Measurements from ENCODE around the gene WDR37. TPM values are rescaled to one million over a fixed set of nuclear protein-coding genes. Genes with fewer than 3 reads are reported as not detected.

WDR37 gene
- total and polyA plus RNA-seq, 10 of the 15 experiments (the other 5 are each of a cell fraction or from before 2014, with no cell fraction given), result 1.9 to 11.1 (median 7.1) TPM

- Histone ChIP-seq H3K27ac (ENCODE audit: control insufficient read depth, insufficient read depth) (no peak overlapping the region), H3K4me3 (no peak overlapping the region), H3K36me3 (ENCODE audit: control insufficient read depth in 2 of 2, insufficient read depth in 2 of 2, low read length in 1 of 2) (no peaks in the 10 kb centered on the region), H4K20me1 (ENCODE audit: control insufficient read depth, insufficient read depth) (no peaks in the 10 kb centered on the region), H2AFZ (ENCODE audit: control insufficient read depth, low read depth, low read length) (no peak overlapping the region), H3K4me2 (ENCODE audit: control insufficient read depth, insufficient read depth) (no peak overlapping the region), H3K79me2 (ENCODE audit: control insufficient read depth, insufficient read depth, low read length) (no peaks in the 10 kb centered on the region), H3K27me3 (replicated peaks in 1 of 2; ENCODE audit: control insufficient read depth in 2 of 2, insufficient read depth in 2 of 2, low read length in 1 of 2) (no peaks in the 10 kb centered on the region; a peak in 3 of 4 replicates), H3K9ac (ENCODE audit: control insufficient read depth, insufficient read depth, low read length) (no peak overlapping the region), H3K4me1 (ENCODE audit: control insufficient read depth, insufficient read depth, low read length) (no peaks in the 10 kb centered on the region), H3K9me3 (replicated peaks; ENCODE audit: control insufficient read depth, insufficient read depth, low read length) (no peaks in the 10 kb centered on the region)
- DNase-seq (ENCODE audit: low read depth, low spot score), result no peak
- CTCF ChIA-PET, result no interaction called here
- WGBS (ENCODE audit: insufficient coverage, insufficient replicate concordance, low lambda C conversion rate, missing lambda C conversion rate), result 43% methylated on average over 11 of the region's 11 CpGs
- intact Hi-C loops (cut with micrococcal nuclease; ENCODE audit: unreplicated experiment), result no loop called here
- SMC1A ChIA-PET (ENCODE audit: uncharacterized antibody, unreplicated experiment), result interaction anchor here (1.0 kb wide), 1 partner anchor 12 kb away, joined by 4 read pairs; no protein-coding TSS in a partner anchor
- BruUV-seq (replicated peaks), result no TSS peak
- in situ Hi-C loops (cut with MboI), result no loop called here
- no peak for ATAC-seq
- no peak for FAIRE-seq
- RAD21 ChIA-PET (ENCODE audit: unreplicated experiment), result no interaction called here
- no peak for TF ChIP-seq IRF3 (IDR thresholded peaks at IDR 0.05)
- POLR2A ChIA-PET, result no interaction called here
Measured at GRCh38 chr10:1180836-1181235, 124.7 kb downstream of the WDR37 start.

Other genes with a start within 250 kb of the WDR37 start
- gene LARP4B, start 124.7 kb upstream of the WDR37 start, total RNA-seq (2014; rRNA removed), result 47.6 and 50.2 TPM in 2 replicates
- 29.8 and 30.1 TPM in 2 replicates for gene LARP4B, start 124.7 kb upstream of the WDR37 start, total RNA-seq (2014; rRNA removed; fragmentation: Illumina TruSeq; extraction: Trizol)
- 109 and 119 TPM in 2 replicates for gene LARP4B, start 124.7 kb upstream of the WDR37 start, total RNA-seq (2021)
- gene LARP4B, start 124.7 kb upstream of the WDR37 start, polyA plus RNA-seq (2011; rRNA removed), result 49.2 and 65.8 TPM in 2 replicates
- 32.1 and 38.9 TPM in 2 replicates for gene LARP4B, start 124.7 kb upstream of the WDR37 start, polyA plus RNA-seq (2014; fragmentation: Illumina TruSeq; extraction: Trizol)
- 10 to 100 TPM; 10.5 to 12.1 TPM for gene LARP4B, start 124.7 kb upstream of the WDR37 start, polyA plus RNA-seq (2014; fragmentation: Nextera tagmentation; extraction: Ambion mirVana)
- gene LARP4B, start 124.7 kb upstream of the WDR37 start, polyA plus RNA-seq (2014; rRNA removed), result 51.0 and 53.5 TPM in 2 replicates
- 10 to 100 TPM; 21.6 to 39.9 TPM for gene LARP4B, start 124.7 kb upstream of the WDR37 start, polyA plus RNA-seq (2016; fragmentation: Nextera tagmentation; extraction: Ambion mirVana)
- gene GTPBP4, start 68.0 kb upstream of the WDR37 start, total RNA-seq (2014; rRNA removed), result 58.5 and 64.6 TPM in 2 replicates
- 88.7 and 89.6 TPM in 2 replicates for gene GTPBP4, start 68.0 kb upstream of the WDR37 start, total RNA-seq (2014; rRNA removed; fragmentation: Illumina TruSeq; extraction: Trizol)
- gene GTPBP4, start 68.0 kb upstream of the WDR37 start, total RNA-seq (2021), result 82.2 and 93.9 TPM in 2 replicates
- 62.0 and 68.8 TPM in 2 replicates for gene GTPBP4, start 68.0 kb upstream of the WDR37 start, polyA plus RNA-seq (2011; rRNA removed)
- 74.9 and 99.3 TPM in 2 replicates for gene GTPBP4, start 68.0 kb upstream of the WDR37 start, polyA plus RNA-seq (2014; fragmentation: Illumina TruSeq; extraction: Trizol)
- 10 to 100 TPM; 60.3 to 68.0 TPM for gene GTPBP4, start 68.0 kb upstream of the WDR37 start, polyA plus RNA-seq (2014; fragmentation: Nextera tagmentation; extraction: Ambion mirVana)
- 61.7 and 66.3 TPM in 2 replicates for gene GTPBP4, start 68.0 kb upstream of the WDR37 start, polyA plus RNA-seq (2014; rRNA removed)
- gene GTPBP4, start 68.0 kb upstream of the WDR37 start, polyA plus RNA-seq (2016; fragmentation: Nextera tagmentation; extraction: Ambion mirVana), result 100 to 1,000 TPM; 115 to 118 TPM
- not detected in 2 replicates for gene IDI2, start 30.5 kb upstream of the WDR37 start, total RNA-seq (2014; rRNA removed)
- not detected in 2 replicates for gene IDI2, start 30.5 kb upstream of the WDR37 start, total RNA-seq (2014; rRNA removed; fragmentation: Illumina TruSeq; extraction: Trizol)
- gene IDI2, start 30.5 kb upstream of the WDR37 start, total RNA-seq (2021), result not detected in 2 replicates
- gene IDI2, start 30.5 kb upstream of the WDR37 start, polyA plus RNA-seq (2011; rRNA removed), result not detected in 2 replicates
- 0.06 TPM in 1 of 2 replicates, not detected in the other for gene IDI2, start 30.5 kb upstream of the WDR37 start, polyA plus RNA-seq (2014; fragmentation: Illumina TruSeq; extraction: Trizol)
- not detected for gene IDI2, start 30.5 kb upstream of the WDR37 start, polyA plus RNA-seq (2014; fragmentation: Nextera tagmentation; extraction: Ambion mirVana)
- gene IDI2, start 30.5 kb upstream of the WDR37 start, polyA plus RNA-seq (2014; rRNA removed), result not detected in 2 replicates
- gene IDI2, start 30.5 kb upstream of the WDR37 start, polyA plus RNA-seq (2016; fragmentation: Nextera tagmentation; extraction: Ambion mirVana), result not detected
- gene IDI1, start 7.3 kb upstream of the WDR37 start, total RNA-seq (2014; rRNA removed), result 112 and 150 TPM in 2 replicates
- gene IDI1, start 7.3 kb upstream of the WDR37 start, total RNA-seq (2014; rRNA removed; fragmentation: Illumina TruSeq; extraction: Trizol), result 152 and 163 TPM in 2 replicates
- 85.5 and 88.4 TPM in 2 replicates for gene IDI1, start 7.3 kb upstream of the WDR37 start, total RNA-seq (2021)
- 216 and 332 TPM in 2 replicates for gene IDI1, start 7.3 kb upstream of the WDR37 start, polyA plus RNA-seq (2011; rRNA removed)
- 156 and 224 TPM in 2 replicates for gene IDI1, start 7.3 kb upstream of the WDR37 start, polyA plus RNA-seq (2014; fragmentation: Illumina TruSeq; extraction: Trizol)
- gene IDI1, start 7.3 kb upstream of the WDR37 start, polyA plus RNA-seq (2014; fragmentation: Nextera tagmentation; extraction: Ambion mirVana), result 100 to 1,000 TPM; 156 to 223 TPM
- gene IDI1, start 7.3 kb upstream of the WDR37 start, polyA plus RNA-seq (2014; rRNA removed), result 129 and 158 TPM in 2 replicates
- 100 to 1,000 TPM; 202 to 206 TPM for gene IDI1, start 7.3 kb upstream of the WDR37 start, polyA plus RNA-seq (2016; fragmentation: Nextera tagmentation; extraction: Ambion mirVana)

Measured in GM12878 (cell line).